ENCODE data around the gene TNFRSF18.

- no peak for TF ChIP-seq CTCF (IDR thresholded peaks at IDR 0.05)
- TF ChIP-seq EZH2 (IDR thresholded peaks at IDR 0.05; ENCODE audit: borderline replicate concordance, insufficient read depth, low read depth, low read length, poor library complexity, severe bottlenecking), result no peak
These were observed 26.2 kb downstream of the TNFRSF18 start for GRCh38 chr1:1179983-1180861.
